GM21526 (cell line): ENCODE measurements around the gene DHX38.
A peak's percentile ranks its signal among the peaks of the same experiment; 100 is the strongest.

Experiments
- ATAC-seq: cut with Tn5 transposase; IDR thresholded peaks from one replicate; pipeline ENCODE4 v1.9.1; 2021; ENCODE audit warnings: moderate library complexity; ENCODE audit not compliant: unreplicated experiment, low FRiP score

DHX38 gene

DNA sequence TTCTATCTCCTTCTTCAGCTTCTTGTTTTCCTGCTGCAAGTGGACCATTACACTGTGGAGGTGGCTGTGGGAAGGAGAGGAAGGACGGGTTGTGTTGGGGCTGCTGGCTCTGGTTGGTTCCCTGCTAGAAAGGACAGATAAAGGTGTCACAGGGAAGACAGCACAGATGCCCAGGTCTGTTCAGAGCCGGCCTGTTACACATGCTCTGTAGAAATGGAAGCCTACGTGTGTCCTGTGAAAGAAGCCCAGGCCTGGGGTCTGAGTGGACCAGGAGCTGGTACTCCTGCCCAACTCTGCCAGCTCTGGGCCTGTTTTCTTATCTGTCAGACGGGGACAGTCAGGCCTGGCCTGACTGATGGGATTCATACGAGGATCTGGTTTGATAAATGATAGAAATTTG lies 26.4 kb downstream of the DHX38 start:
- no peak for ATAC-seq

DNA sequence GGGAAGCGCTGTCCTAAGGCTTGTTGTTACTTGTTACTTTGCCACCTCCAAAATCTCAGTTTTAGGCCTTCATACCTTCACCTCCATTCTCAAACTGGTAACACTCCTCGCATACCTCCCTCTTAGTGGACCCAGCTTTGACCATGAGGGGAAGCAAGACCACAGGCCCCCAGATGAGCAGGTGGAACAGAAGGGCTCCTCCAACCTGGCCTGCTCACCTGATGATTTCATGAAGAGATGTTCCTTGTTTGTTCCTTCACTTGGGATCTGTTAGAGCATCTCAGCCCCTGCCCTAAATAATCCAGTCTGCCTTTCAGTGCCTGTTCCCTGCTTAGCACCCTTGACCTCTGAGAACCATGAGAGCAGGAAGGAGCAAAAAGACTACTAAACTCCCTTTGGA lies 28.7 kb downstream of the DHX38 start:
- no peak for ATAC-seq

DNA sequence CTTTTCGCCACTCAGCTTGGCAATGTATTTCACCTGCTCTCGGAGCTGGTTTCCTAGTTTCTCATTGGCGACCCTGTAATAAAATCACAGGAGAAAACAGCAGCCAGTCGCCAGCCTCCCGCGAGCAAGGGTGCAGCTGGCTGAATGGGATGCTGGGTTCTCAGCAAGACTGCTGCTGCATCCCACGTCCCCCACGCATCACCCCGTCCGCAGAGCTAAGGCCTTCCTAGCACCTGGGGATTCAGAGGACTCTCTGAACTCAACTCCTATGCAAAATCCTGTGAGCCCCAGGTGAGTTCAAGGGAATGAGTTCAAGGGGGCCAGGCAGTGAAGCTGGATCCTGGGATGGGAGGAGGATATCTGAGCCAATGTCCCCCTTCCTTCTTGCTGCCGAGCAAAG lies 29.3 kb downstream of the DHX38 start:
- no peak for ATAC-seq

DNA sequence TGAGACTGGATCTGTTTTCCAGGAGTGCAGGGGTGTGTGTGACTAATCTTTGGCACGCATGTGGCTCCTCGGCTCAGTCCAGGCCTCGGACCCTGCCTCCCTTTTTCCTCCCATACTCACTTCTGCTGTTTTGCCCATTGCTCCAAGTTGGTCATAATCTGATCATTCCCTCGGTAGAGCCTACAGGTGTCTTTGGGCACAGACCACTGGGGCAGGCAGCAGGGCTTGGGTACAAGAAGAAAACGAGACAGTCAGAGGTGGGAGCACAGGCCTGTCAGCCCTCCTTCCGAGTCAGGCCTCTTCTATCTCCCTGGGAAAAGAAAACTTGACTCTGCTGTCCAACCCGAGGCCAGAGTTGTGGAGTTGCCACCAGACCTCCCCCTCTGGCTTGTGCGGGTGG lies 29.8 kb downstream of the DHX38 start:
- ATAC-seq = no peak

DNA sequence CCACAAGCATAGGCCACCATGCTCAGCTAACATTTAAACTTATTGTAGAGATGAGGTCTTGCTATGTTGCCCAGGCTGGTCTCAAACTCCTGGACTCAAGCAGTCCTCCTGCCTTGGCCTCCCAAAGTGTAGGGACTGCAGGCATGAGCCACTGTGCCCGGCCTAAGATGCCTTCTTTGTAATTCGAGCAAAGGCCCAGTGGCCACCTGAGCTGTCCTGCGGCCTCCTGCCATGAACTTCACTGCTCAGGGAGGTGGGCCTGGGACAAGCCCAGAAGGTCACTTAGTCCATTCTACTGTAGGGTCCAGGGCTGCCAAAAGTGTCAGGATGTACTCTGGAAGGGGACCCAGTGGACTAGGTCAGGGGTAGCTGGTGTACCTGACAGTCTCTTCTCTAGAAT lies 30.5 kb downstream of the DHX38 start:
- ATAC-seq = no peak

DNA sequence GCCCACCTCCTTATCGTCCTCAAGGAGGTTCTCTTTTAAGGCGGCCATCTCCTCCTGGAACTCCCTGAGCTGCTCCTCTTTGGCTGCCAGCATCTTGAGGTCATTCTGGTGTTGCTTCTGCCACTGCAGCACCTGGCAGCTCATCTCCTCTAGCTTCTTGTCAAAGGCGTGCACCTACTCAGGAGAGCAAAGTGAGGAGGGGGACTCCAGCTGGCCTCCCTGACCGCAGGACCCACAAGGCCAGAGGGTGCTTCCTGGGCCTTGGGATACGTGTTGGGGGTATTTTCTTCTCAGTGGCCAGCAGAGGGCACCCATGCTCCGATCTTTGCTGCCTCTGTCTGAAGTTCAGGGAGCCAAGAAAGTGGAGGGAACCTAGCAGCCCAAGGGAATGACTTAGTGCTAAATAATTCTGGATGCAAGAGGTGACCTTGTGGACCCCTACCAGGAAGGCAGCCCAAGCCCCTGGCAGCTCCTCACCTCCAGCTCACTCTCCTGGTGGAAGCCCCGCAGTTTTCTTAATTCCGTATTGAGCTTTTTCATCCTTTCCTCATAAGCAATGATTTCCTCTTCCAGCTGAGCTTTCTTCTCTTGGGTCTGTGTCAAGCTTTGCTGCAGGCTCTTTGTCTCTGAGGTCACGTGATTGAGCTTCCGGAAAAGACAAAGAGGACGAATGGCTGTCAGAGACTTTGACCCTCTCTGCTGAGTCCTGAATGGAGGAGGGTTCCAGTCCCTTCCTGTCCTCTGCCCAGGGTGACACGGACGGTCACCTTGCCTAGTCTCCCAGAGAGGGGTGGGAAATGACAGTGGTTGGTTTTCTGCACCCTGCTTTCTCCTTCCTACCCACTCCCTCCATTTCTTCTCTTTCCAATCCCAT lies 31.4 kb downstream of the DHX38 start:
- peak; percentile 74 for ATAC-seq

DNA sequence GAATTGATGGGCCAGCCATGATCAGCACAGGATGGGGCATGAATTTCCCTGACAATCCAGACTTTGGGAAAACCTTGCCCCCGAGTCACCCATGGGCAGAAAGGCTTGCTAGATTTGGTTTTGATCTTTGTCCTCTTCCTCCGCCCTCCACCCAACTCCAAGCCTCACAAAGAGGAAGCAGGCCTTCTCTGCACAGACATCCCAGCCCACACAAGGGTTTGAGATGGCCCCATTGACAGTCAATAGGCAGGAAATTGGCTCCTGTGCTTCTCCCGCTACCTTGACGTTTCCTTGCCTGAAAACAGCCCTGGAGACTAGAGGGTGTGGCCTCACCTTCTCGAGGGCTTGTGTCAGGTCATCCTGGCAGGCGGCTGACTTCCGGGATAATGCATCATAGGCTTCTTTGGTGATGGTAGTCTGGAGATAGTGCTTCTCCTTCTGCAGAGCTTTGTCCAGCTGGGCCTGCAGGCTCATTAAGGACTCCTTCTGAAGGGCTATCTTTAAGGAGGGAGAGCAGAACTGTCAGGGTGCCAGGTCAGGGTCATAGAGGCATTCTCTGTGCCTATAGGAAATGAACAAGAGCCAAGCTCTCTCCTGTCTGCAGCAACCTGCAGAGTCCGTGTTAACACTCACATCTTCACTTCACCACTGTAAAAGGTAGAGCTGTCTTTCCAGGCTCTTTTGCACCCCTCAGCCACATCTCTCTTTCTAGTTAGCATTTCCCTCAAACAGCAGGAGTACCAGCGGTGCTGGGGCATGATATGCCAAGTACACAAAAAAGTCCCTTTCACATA lies 32.2 kb downstream of the DHX38 start:
- ATAC-seq = no peak

DNA sequence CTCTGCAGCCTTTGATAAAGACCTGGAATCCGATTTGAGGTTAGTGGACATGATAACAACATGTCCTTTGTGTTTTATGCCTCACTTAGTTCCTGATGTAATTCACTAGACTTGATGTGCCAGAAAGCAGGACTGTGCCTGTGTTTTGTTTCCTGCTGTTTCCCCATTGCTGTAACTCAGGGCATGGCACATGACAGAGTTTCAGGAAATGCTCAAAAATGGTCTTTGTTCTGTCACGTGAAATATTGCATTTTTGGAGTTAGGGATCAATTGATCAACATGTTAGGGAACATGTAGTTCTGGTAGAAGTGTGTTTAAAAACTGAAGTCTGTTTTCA lies 32.8 kb downstream of the DHX38 start:
- ATAC-seq = no peak

DNA sequence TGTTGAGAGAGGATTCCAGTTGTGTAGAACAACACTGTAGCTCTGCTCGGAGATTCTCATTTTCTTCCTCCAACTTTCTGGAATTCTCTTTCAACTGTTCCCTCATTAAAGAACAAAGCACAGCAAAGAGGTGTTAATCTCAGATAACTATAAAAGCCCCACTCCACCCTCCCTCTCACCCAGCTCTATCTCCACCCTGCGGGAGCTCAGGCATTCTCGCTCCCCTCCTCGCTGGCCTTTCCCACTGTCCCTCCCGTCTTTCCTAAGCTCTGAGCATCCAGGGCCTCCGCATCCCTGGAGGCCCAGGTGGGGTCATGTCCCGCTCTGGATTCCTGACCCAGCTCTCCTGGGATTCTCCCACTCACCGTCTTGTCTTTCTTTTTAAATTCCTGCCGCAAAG lies 35.1 kb downstream of the DHX38 start:
- ATAC-seq = no peak

DNA sequence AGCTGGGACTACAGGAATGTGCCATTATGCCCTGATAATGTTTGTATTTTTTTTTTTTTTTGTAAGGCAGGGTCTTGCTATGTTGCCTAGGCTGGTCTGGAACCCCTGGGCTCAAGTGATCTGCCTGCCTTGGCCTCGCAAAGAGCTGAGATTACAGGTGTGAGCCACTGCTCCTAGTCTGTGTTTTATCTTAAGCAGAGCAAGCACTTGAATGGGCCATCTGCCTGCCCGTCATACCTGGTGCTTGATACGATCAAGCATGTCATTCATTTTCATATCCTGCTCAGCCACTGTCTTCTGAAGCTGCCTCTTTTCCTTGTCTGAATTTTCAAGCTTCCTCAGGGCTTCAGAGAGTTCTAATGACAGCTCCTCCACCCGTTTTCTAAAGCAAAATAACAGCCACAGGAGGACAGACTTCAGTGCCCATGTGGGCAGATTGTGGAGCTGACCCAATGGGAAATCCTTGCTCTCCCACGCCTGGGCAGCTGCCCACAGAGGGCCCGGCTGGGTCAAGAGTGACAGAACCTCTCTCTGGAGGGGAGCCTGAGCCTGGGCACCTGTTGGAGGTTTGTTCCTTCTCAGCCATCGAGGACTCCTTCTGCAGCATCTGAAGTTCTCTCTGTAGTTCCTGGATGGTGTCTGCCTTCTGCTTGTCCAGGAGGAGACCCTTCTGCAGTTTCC lies 36.5 kb downstream of the DHX38 start:
- ATAC-seq = no peak

DNA sequence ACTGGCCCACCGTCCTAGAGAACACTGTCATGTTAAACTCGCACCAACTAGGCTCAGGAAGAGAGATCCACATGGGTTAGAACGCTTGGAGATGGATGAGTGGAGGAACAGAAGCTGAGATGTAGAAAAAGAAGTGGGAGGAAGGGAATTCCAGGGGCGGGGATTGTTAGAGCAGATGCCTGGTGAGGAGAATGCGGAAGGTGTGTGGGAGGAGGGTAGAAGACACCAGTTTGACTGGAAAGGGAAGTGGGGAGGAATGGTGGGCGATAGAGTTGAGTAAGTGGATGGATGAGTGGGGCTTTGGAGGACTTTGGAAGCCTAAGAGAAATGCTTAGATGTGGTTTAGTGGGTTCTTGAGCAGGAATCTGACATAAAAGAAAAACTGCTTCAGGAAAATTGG lies 37.4 kb downstream of the DHX38 start:
- no peak for ATAC-seq

DNA sequence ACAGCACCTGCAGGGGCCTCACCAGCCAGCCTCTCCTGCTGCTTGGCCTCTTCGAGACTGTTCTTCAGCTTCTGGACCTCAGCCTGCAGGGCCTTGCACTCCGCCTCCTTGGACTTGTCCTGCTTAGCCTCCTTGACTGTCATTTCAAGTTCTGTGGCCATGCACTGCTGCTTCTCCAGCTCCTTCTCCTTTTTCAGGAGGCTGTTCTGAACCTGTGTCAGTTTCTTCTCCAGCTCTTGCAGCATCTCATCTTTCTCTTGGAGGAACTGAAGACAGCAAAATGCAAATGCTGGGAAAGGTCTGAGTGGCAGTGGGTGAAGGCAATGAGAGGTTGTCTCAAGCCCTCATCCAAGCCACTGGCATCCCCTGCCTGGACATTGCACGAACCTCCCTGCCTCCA lies 39.1 kb downstream of the DHX38 start:
- no peak for ATAC-seq

DNA sequence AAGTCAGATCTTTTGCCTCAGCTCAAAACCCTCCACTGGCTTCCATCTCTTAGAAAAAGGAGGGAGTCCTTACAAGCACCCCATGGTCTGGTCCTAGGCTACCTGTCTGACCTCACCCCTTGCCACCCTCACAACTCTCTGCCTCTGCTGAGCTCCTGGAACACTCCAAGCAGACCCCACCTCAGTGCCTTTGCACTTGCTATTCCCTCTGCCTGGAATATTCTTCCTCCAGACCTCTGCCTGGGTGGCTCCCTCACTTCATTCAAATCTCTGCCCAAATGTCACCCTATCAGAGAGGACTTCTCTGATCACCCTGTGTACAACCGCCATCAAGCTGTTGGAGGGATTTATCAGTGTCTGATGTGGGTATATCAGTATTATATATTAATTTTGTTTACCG lies 40.9 kb downstream of the DHX38 start:
- no peak for ATAC-seq

DNA sequence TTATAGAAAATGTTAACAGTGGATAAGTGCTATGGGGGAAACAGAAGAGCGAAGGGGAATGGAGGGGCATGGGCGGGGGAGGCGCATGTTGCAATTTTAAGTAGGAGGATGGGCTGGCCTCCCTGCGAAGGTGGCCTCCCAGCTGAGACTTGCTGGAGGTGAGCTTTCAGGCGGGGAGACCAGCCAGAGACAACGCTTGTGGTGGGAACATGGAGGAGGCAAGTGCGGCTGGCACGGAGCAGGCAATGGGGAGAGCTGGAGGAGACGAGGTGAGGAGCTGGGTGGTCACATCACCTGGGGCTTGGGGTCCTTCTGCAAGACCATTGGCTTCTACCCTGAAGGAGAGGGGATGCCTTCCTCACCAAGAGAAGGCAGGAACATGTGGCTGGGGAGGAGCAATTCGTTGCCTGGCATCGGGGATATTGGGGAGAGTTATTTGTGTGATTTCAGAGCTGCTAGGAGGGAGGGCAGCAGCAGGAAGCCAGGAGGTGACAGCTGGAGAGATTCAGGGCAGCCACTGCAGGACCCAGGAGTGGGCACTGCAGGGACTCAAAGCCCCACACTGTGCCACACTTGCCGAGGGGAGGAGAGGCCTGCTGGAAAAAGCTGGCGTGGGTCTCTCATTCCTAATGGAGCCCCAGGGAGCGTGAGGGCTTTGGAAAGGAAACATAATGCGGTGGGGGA lies 43.9 kb downstream of the DHX38 start:
- no peak for ATAC-seq

DNA sequence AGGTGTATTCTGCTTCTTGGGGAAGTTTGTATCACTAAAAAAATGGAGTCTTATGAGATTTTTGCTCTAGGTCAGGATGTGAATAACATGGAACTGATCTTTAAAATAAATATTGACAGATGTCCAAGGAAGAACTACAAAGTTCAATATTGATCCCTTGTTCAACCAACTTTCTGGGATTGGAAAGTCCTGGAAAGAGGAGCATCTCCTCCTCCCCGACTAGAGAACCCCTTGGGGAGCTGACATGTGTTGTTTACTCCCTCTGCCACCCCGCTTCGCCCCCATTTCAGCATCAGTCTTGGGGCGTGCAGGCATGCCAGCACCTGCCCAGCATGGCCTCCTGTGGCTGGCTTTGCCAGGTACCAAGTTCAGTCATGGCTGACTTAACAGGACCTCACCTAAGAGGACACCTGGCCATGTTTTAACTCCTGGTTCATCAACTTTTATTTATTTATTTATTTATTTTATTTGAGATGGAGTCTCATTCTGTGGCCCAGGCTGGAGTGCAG lies 44.5 kb downstream of the DHX38 start:
- ATAC-seq = no peak

DNA sequence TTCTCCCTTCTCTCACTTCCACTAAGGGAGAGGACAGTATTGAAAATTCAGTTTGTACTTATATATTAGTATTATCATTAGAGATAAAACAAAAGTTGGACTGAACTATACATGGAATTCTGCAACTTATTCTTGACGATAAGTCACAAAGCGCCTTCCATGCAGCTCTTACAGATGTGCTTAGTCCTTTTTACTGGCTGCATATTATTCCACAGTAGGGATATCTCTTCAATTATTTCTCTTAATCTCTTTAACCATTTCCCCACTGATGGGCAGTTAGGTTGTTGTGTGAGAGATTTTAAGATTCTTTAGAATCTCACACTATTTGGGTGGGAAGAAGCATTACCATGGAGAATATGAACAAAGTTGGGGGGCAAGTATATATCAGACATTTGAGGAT lies 46.3 kb downstream of the DHX38 start:
- ATAC-seq = no peak

DNA sequence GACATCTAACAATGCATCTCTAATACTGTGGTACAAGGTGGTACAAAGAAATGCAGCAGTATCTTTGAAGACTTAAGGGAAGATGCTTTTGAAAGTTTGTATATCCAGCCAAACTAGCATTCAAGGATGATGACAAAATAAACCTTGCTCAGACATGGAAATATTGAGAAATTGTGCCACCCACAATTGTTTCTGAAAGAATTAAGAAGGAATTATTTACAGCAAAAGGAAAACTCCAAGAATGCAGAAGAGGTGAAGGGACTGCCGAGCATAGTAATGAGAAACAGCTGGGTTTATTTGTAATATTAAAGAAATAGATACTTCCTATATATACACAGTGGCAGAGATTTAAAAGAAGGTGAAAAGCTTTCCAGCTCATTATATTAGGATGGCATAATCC lies 48.8 kb downstream of the DHX38 start:
- ATAC-seq = no peak

DNA sequence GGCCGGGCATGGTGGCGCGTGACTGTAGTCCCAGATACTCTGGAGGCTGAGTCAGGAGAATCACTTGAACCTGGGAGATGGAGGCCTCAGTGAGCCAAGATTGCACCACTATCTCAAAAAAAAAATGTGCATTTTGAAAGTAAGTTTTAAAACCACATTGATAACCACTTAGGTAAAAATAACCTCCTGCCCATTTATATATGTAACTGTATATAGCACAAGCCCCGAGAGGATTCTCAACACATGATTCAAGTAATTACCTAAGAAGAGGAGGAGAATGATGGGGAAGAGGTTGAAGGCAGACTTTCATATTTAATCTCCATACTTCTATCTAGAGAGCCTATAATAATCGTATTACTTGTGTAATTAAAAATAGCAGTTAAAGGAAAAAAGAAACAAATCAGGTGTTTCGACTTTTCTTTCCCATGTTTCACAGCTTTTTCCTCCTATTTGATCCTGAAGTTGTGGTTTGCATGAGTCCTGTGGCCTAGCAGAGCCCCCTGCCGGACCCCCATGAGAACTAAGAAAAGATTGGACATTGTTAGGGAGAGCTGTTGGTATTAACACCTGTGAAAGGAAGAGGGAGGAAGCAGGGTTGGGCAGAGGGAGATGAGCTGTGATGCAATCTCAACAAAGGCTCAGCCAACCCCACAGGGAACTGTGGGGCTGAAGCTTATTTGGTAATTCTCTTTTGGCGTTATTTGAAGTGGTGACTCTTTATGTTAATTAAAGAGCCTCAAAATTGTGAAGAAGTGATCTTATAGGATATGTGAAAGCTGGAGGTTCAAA lies 56.2 kb downstream of the DHX38 start:
- ATAC-seq = no peak

DNA sequence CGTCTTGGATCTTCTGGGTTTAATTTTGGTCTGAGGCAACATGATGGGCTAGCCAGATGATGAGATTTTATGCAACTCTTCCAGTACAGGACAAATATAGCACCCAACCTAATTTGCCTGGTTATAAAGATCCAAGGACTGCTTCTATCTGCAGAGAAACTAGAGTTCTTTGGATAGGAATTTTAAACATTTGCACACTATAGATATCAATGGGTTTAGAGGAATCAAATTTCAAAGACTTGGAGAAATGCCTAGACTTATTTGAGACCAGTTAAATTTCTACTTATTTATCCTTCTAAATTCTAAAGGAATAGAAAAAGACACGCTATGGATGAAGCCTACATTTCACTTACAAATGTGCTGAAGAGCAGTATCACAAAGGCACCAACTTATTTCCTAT lies 65.7 kb downstream of the DHX38 start:
- ATAC-seq = no peak

DNA sequence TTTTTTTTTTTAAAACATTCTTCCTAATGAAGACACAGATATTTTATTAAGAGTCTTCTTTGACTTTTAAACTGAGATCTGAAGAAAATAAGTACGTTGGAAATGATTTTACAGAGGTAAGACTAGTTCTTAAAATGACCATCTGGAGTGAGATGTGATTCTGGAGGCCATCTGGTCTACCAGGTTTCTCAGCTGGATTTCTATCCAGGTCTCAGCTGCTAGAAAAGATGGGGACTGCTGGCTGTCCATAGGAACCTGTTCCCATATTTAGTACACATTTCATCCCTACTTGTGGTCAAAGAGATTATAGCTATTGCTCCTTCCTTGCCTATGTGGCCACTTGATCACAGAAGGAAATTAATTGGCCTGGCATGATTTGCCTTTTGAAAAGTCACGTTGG lies 66.2 kb downstream of the DHX38 start:
- no peak for ATAC-seq
